MCF 10A (cell line): Measurements from ENCODE around the gene TBC1D14. TPM values are rescaled to one million over a fixed set of nuclear protein-coding genes. Genes with fewer than 3 reads are reported as not detected.

Source experiments
- BruUV-seq: library from RNA; stranded (reverse); fragments of 400-500 nt; replicated peaks from 2 replicates; lab custom pipeline; 2021; lab: Mats Ljungman, UMichigan
- CTCF ChIA-PET: fragments of 300-600 bp; sonication (Branson Sonifier 250); formaldehyde crosslinking; extraction: SDS; loops from one replicate; lab custom pipeline; 2021; ENCODE audit warnings: antibody characterized with exemption, inconsistent platforms; lab: Yijun Ruan, JAX
- POLR2A ChIA-PET: fragments of 300-600, 350-650 bp; sonication (Branson Sonifier 250); formaldehyde crosslinking; extraction: SDS; loops from one replicate; lab custom pipeline; 2020; ENCODE audit warnings: antibody characterized with exemption, inconsistent platforms; lab: Yijun Ruan, JAX
- DNase-seq: peaks from one replicate; pipeline ENCODE4 v3.0.0-alpha.2; 2018; ENCODE audit not compliant: unreplicated experiment
- H3K27ac Mint-ChIP-seq: one replicate; pipeline ENCODE4 v1.8.0; 2022; ENCODE audit warnings: mild to moderate bottlenecking, low read depth, mixed read lengths; ENCODE audit not compliant: unreplicated experiment
- H3K27me3 Mint-ChIP-seq: one replicate; pipeline ENCODE4 v1.8.0; 2022; ENCODE audit warnings: mixed read lengths; ENCODE audit not compliant: insufficient read depth, unreplicated experiment
- H3K36me3 Mint-ChIP-seq: one replicate; pipeline ENCODE4 v1.8.0; 2022; ENCODE audit warnings: mild to moderate bottlenecking, moderate library complexity, mixed read lengths; ENCODE audit not compliant: insufficient read depth, unreplicated experiment
- H3K4me1 Mint-ChIP-seq: one replicate; pipeline ENCODE4 v1.8.0; 2022; ENCODE audit warnings: mixed read lengths; ENCODE audit not compliant: insufficient read depth, unreplicated experiment
- H3K4me3 Mint-ChIP-seq: one replicate; pipeline ENCODE4 v1.8.0; 2022; ENCODE audit warnings: mild to moderate bottlenecking, moderate library complexity, mixed read lengths; ENCODE audit not compliant: unreplicated experiment
- H3K9me3 Mint-ChIP-seq: one replicate; pipeline ENCODE4 v1.8.0; 2022; ENCODE audit warnings: mixed read lengths; ENCODE audit not compliant: unreplicated experiment
- intact Hi-C: fragments of 100-400 bp; cut with micrococcal nuclease; formaldehyde crosslinking; loops from 2 replicates; pipeline ENCODE4 v1.14.1; 2022
- total RNA-seq: library from RNA; stranded (reverse); gene quantifications from 2 replicates; pipeline ENCODE4 v1.2.3, GENCODE V29; 2022
- TF ChIP-seq, protein P1 (sequence below): fragments of 200-600 bp; IDR thresholded peaks from one replicate; pipeline ENCODE4 v1.8.0; 2022; ENCODE audit warnings: antibody characterized with exemption, mild to moderate bottlenecking; ENCODE audit not compliant: unreplicated experiment

TBC1D14 gene
- total RNA-seq, 1 experiment from 2014 or later = 55.1 TPM

GRCh38 chr4:6900181-6900812 lies 9.3 kb upstream of the TBC1D14 start:
- H3K36me3 Mint-ChIP-seq = no peaks in the 10 kb centered on the region
- no peak overlapping the region for H3K27ac Mint-ChIP-seq
- intact Hi-C loops = no loop called here
- TF ChIP-seq, protein P1, sequence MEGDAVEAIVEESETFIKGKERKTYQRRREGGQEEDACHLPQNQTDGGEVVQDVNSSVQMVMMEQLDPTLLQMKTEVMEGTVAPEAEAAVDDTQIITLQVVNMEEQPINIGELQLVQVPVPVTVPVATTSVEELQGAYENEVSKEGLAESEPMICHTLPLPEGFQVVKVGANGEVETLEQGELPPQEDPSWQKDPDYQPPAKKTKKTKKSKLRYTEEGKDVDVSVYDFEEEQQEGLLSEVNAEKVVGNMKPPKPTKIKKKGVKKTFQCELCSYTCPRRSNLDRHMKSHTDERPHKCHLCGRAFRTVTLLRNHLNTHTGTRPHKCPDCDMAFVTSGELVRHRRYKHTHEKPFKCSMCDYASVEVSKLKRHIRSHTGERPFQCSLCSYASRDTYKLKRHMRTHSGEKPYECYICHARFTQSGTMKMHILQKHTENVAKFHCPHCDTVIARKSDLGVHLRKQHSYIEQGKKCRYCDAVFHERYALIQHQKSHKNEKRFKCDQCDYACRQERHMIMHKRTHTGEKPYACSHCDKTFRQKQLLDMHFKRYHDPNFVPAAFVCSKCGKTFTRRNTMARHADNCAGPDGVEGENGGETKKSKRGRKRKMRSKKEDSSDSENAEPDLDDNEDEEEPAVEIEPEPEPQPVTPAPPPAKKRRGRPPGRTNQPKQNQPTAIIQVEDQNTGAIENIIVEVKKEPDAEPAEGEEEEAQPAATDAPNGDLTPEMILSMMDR = no peak
- DNase-seq = no peak
- H3K4me3 Mint-ChIP-seq = no peak overlapping the region
- CTCF ChIA-PET = interaction anchor here (0.6 to 2.6 kb wide), 2 partner anchors 26 to 172 kb away, joined by 3 to 10 read pairs; no protein-coding TSS in a partner anchor
- H3K9me3 Mint-ChIP-seq = no peaks in the 10 kb centered on the region
- H3K27me3 Mint-ChIP-seq = no peaks in the 10 kb centered on the region
- no TSS peak for BruUV-seq
- POLR2A ChIA-PET = interaction anchor here (1.0 kb wide), 1 partner anchor 10 kb away, joined by 5 read pairs; the partner anchor contains the start of gene TBC1D14
- H3K4me1 Mint-ChIP-seq = no peaks in the 10 kb centered on the region

GRCh38 chr4:6900956-6901355 lies 8.7 kb upstream of the TBC1D14 start:
- H3K4me3 Mint-ChIP-seq = no peak overlapping the region
- CTCF ChIA-PET = interaction anchor here (0.6 to 2.6 kb wide), 2 partner anchors 27 to 28 kb away, joined by 3 to 10 read pairs; no protein-coding TSS in a partner anchor
- DNase-seq = no peak
- BruUV-seq = no TSS peak
- H3K27me3 Mint-ChIP-seq = no peaks in the 10 kb centered on the region
- no peak overlapping the region for H3K27ac Mint-ChIP-seq
- TF ChIP-seq, protein P1 = no peak
- POLR2A ChIA-PET = interaction anchor here (1.0 kb wide), 1 partner anchor 9 kb away, joined by 5 read pairs; the partner anchor contains the start of gene TBC1D14
- H3K36me3 Mint-ChIP-seq = no peaks in the 10 kb centered on the region
- H3K9me3 Mint-ChIP-seq = no peaks in the 10 kb centered on the region
- intact Hi-C loops = no loop called here
- H3K4me1 Mint-ChIP-seq = no peaks in the 10 kb centered on the region

- BruUV-seq = no TSS peak
- intact Hi-C loops = no loop called here
- Mint-ChIP-seq H3K36me3 (no peaks in the 10 kb centered on the region), H3K4me3 (no peak overlapping the region), H3K4me1 (no peaks in the 10 kb centered on the region), H3K27ac (no peak overlapping the region), H3K9me3 (no peaks in the 10 kb centered on the region), H3K27me3 (no peaks in the 10 kb centered on the region)
- TF ChIP-seq, protein P1 = no peak
- POLR2A ChIA-PET = no interaction called here
- CTCF ChIA-PET = interaction anchor here (0.6 kb wide), 1 partner anchor 28 kb away, joined by 3 read pairs; no protein-coding TSS in a partner anchor
- no peak for DNase-seq
These were observed 7.8 kb upstream of the TBC1D14 start for GRCh38 chr4:6901669-6902317.

DNA sequence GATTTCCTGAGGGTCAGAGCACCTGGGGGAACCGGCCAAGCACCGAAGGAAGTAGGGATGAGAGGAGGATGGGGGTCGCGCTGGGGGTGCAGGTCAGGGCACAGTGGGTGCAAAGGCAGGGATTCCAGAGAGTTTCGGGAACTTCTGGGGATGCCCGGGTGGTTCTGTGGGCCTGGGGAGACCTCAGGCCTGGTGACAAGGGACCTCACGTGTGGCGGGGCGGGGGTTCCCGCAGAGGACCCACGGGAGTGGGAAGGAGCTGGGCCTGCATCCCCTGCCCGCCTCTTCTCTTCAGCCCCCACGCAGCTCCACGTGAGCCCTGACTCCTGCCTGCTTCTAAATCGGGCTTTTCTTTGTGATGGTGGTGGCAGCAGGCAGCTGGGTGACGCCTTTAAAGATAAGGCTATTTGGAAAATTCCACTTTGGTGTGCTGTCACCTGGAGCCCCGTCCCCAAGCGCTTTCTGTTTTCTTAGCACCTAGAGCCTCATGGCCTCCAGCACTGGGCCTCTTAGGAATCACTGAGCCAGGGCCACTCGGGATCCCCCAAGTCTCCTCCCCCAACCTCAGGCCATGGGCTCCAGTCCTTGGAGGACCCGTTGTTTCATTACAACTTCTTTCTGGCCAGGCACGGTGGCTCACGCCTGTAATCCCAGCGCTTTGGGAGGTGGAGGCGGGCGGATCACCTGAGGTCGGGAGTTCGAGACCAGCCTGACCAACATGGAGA lies 7.1 kb upstream of the TBC1D14 start:
- H3K27me3 Mint-ChIP-seq = no peaks in the 10 kb centered on the region
- TF ChIP-seq, protein P1 = no peak
- ChIA-PET CTCF (interaction anchor here (1.0 kb wide), 1 partner anchor 200 kb away, joined by 3 read pairs; no protein-coding TSS in a partner anchor), POLR2A (no interaction called here)
- H3K9me3 Mint-ChIP-seq = no peaks in the 10 kb centered on the region
- no peak for DNase-seq
- H3K4me3 Mint-ChIP-seq = no peak overlapping the region
- no peaks in the 10 kb centered on the region for H3K36me3 Mint-ChIP-seq
- intact Hi-C loops = no loop called here
- BruUV-seq = no TSS peak
- H3K4me1 Mint-ChIP-seq = peaks cover 1% of the 10 kb centered on the region
- H3K27ac Mint-ChIP-seq = no peak overlapping the region
